KMS-11 (cell line): ENCODE results near the gene CPD.
A peak's percentile ranks its signal among the peaks of the same experiment; 100 is the strongest.

Source experiments
- H2AFZ ChIP-seq: fragments of 200-600 bp; sonication (generic); 2 replicates; pipeline ENCODE4 v1.6.1; 2016; ENCODE audit warnings: antibody characterized with exemption, mixed run types, low read depth
- H3K27ac ChIP-seq: fragments of 200-600 bp; sonication (generic); 2 replicates; pipeline ENCODE4 v1.6.1; 2016; ENCODE audit warnings: mild to moderate bottlenecking, mixed run types
- H3K27me3 ChIP-seq: fragments of 200-600 bp; sonication (generic); 2 replicates; pipeline ENCODE4 v1.6.1; 2017; ENCODE audit warnings: mild to moderate bottlenecking, low read depth, mixed run types, moderate library complexity; ENCODE audit not compliant: insufficient read depth
- H3K36me3 ChIP-seq: fragments of 200-600 bp; sonication (generic); 2 replicates; pipeline ENCODE4 v1.6.1; 2017; ENCODE audit warnings: mild to moderate bottlenecking, mixed run types; ENCODE audit not compliant: insufficient read depth
- H3K4me1 ChIP-seq: fragments of 200-600 bp; sonication (generic); 2 replicates; pipeline ENCODE4 v1.6.1; 2016; ENCODE audit warnings: mild to moderate bottlenecking, low read depth, mixed run types; ENCODE audit not compliant: poor library complexity, severe bottlenecking
- H3K4me2 ChIP-seq: fragments of 200-600 bp; sonication (generic); 2 replicates; pipeline ENCODE4 v1.7.0; 2016; ENCODE audit warnings: mild to moderate bottlenecking, mixed run types
- H3K4me3 ChIP-seq: fragments of 200-600 bp; sonication (generic); IDR thresholded peaks from 2 replicates; pipeline ENCODE4 v1.6.1; 2017; ENCODE audit warnings: low read depth, low read length, mixed read lengths; ENCODE audit not compliant: insufficient read depth
- H3K79me2 ChIP-seq: fragments of 200-600 bp; sonication (generic); 2 replicates; pipeline ENCODE4 v1.6.1; 2016; ENCODE audit warnings: low read depth, mixed run types; ENCODE audit not compliant: insufficient read depth
- H3K9ac ChIP-seq: fragments of 200-600 bp; sonication (generic); 2 replicates; pipeline ENCODE4 v1.6.1; 2016; ENCODE audit warnings: mild to moderate bottlenecking, mixed run types
- H4K20me1 ChIP-seq: fragments of 200-600 bp; sonication (generic); 2 replicates; pipeline ENCODE4 v1.6.1; 2016; ENCODE audit warnings: mild to moderate bottlenecking, mixed run types; ENCODE audit not compliant: insufficient read depth
- CTCF ChIP-seq: fragments of 200-600 bp; sonication (generic); conservative IDR thresholded peaks from 2 replicates; pipeline ENCODE4 v1.6.1; 2017; ENCODE audit warnings: low read depth, mild to moderate bottlenecking, antibody characterized with exemption, low read length, moderate library complexity, mixed read lengths

CPD gene

DNA sequence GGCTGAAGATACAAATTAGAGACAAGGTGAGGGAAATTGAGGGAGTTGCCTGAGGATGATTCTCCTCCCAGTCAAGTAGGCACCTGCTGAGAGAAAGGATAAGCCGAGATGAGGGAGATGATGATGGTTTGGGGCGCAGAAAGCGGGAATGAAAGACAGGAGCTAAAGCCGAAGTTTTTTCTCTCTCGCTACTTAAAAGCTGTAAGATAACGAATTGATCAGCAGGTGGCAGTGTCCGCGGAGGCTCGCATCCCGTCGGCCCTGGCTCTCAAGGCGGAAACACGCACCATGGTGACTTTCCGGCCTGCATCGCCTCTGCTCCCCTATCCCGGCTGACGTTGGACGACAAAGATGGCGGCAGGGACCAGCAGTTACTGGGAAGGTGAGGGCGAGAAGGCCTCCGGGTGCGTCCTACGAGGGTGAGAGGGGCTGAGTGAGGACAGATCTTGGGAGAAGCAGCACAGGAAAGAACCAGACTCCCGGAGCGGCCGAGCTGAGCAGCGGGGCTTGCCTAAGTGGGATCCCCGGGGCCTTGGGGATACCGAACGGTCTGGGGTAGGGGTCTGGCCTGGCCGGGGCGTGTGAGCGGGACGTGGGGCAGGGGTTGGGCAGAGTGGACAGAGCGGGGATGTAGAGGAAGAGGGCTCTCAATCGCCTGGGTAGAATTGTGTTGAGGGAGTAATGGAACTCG is 98.5 kb downstream of the CPD start, which contains the start of gene GOSR1:
Gene GOSR1 (plus strand): TSS at position 326 of the 691 bp plus-strand sequence. CDS start 26 bp downstream, at position 352.
- Histone ChIP-seq H3K4me2 (peak within 1 kb of the TSS; percentile 98), H3K4me1 (peaks cover 20% of the 10 kb centered on the region), H3K36me3 (0 out of 2 replicates have a peak, but pooled peaks cover 10% of the 10 kb centered on the region), H3K79me2 (peaks cover 37% of the 10 kb centered on the region), H4K20me1 (no peaks in the 10 kb centered on the region), H3K9ac (peak within 1 kb of the TSS; percentile 98), H2AFZ (peak within 1 kb of the TSS; percentile 99), H3K4me3 (no peak within 1 kb of the TSS), H3K27me3 (no peaks in the 10 kb centered on the region), H3K27ac (peak within 1 kb of the TSS; percentile 88)
- TF ChIP-seq CTCF = peak; percentile 87

DNA sequence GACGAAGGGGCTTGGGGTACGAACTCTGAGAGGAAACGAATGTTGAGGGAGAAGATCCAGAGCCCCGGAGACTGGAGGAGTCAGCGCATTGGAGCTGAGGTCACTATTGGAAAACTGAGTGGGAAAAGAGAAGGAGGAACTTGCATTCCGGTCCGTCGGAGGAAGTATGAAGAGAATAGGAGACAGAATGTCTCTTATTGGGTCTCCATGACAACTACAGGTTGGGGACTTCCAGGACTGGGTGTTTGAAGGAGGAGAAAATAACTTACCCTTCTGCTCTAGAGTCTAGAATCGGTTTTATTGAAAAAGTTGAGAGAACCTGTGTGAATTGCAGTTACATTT is 99.0 kb downstream of the CPD start:
- Histone ChIP-seq H3K4me1 (peaks cover 20% of the 10 kb centered on the region), H3K36me3 (0 out of 2 replicates have a peak, but pooled peaks cover 10% of the 10 kb centered on the region), H2AFZ (peak overlapping the region; percentile 99), H3K27ac (peak overlapping the region; percentile 88), H3K27me3 (no peaks in the 10 kb centered on the region), H4K20me1 (no peaks in the 10 kb centered on the region), H3K4me3 (no peak overlapping the region), H3K4me2 (peak overlapping the region; percentile 98), H3K9ac (peak overlapping the region; percentile 98), H3K79me2 (peaks cover 37% of the 10 kb centered on the region)
- TF ChIP-seq CTCF = no peak

GRCh38 chr17:30482555-30482954 is 103.8 kb downstream of the CPD start:
- Histone ChIP-seq H3K79me2 (peaks cover 32% of the 10 kb centered on the region), H3K9ac (no peak overlapping the region), H3K4me2 (no peak overlapping the region), H3K36me3 (peaks cover 15% of the 10 kb centered on the region; the same call in 1 of the 2 replicates), H2AFZ (no peak overlapping the region), H3K4me1 (peaks cover 11% of the 10 kb centered on the region), H3K27me3 (no peaks in the 10 kb centered on the region), H3K27ac (no peak overlapping the region), H3K4me3 (no peak overlapping the region), H4K20me1 (no peaks in the 10 kb centered on the region)
- no peak for TF ChIP-seq CTCF

DNA sequence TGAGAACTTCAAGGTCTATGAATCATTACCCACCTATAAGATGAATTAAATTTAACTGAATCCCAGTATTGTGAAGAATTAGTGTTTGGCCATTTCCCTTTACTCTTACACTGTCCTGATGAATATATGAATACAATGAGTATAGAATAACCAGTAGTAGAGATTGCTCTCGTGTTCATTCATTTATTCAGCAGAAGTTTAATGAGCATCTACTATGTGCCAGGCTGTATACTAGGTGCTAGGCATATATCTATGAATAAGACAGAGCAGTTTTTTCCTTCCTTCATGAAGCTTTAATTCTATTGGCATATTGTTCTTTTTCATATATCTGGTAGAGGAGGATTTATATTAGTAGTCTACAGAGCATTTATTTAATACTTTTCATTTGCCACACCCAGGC is 104.4 kb downstream of the CPD start:
- H3K36me3 ChIP-seq = peaks cover 15% of the 10 kb centered on the region; the same call in 1 of the 2 replicates

More for the DNA sequence above, 104.4 kb downstream of the CPD start:
- Histone ChIP-seq H3K79me2 (peaks cover 26% of the 10 kb centered on the region), H4K20me1 (no peaks in the 10 kb centered on the region), H3K4me2 (no peak overlapping the region), H3K4me3 (no peak overlapping the region), H2AFZ (no peak overlapping the region), H3K27ac (no peak overlapping the region), H3K9ac (no peak overlapping the region), H3K4me1 (peaks cover 8% of the 10 kb centered on the region), H3K27me3 (no peaks in the 10 kb centered on the region)
- no peak for TF ChIP-seq CTCF
